CD14-positive monocyte (primary cell): ENCODE results near the gene MICU1. TPM values are rescaled to one million over a fixed set of nuclear protein-coding genes. Genes with fewer than 3 reads are reported as not detected.

Experiments used
- DNase-seq, 3 donors: peaks; one replicate each; pipeline ENCODE4 v3.0.0-alpha.2; 2011 to 2022
- H2AFZ ChIP-seq: 2 replicates; pipeline ENCODE4 v1.6.0; 2012; ENCODE audit warnings: mild to moderate bottlenecking, low read depth, low read length, inconsistent platforms; ENCODE audit not compliant: insufficient read depth, poor library complexity, severe bottlenecking
- H3K27ac ChIP-seq, 2 donors: 1 replicate in 1 of 2; 2 replicates in 1 of 2; pipeline ENCODE4 v1.5.1; 2012 to 2013; ENCODE audit warnings: low read length in 2 of 2, control low read depth in 1 of 2, inconsistent platforms in 1 of 2, low read depth in 1 of 2, mild to moderate bottlenecking in 1 of 2
- H3K27me3 ChIP-seq, 2 donors: one replicate each; pipeline versions ENCODE4 v1.6.0 to v1.6.1; 2011 to 2013; ENCODE audit warnings: low read length in 2 of 2; ENCODE audit not compliant: control insufficient read depth in 2 of 2, insufficient read depth in 2 of 2
- H3K36me3 ChIP-seq, 2 donors: replicated peaks in 1 of 2; 1 replicate in 1 of 2; 2 replicates in 1 of 2; pipeline versions ENCODE4 v1.5.1 to v1.6.1; 2012 to 2013; ENCODE audit warnings: low read length in 2 of 2, control low read depth in 1 of 2, inconsistent platforms in 1 of 2, mild to moderate bottlenecking in 1 of 2; ENCODE audit not compliant: insufficient read depth in 2 of 2, control insufficient read depth in 1 of 2
- H3K4me1 ChIP-seq, 2 donors: 1 replicate in 1 of 2; 2 replicates in 1 of 2; pipeline versions ENCODE4 v1.5.1 to v1.6.1; 2012 to 2013; ENCODE audit warnings: low read length in 2 of 2, control low read depth in 1 of 2, inconsistent platforms in 1 of 2, mild to moderate bottlenecking in 1 of 2, moderate library complexity in 1 of 2; ENCODE audit not compliant: insufficient read depth in 2 of 2, control insufficient read depth in 1 of 2
- H3K4me2 ChIP-seq: replicated peaks from 2 replicates; pipeline ENCODE3; 2012; ENCODE audit warnings: low read length, moderate library complexity, mild to moderate bottlenecking; ENCODE audit not compliant: poor library complexity, severe bottlenecking; ENCODE audit errors: extremely low read depth
- H3K4me3 ChIP-seq, 3 experiments: fragments of 200-600 bp in 1 of 3; sonication (generic) in 1 of 3; replicated peaks in 1 of 3; 1 replicate in 2 of 3; 2 replicates in 1 of 3; pipeline ENCODE4 v1.5.1; 2011 to 2013; ENCODE audit warnings: low read length in 3 of 3, mild to moderate bottlenecking in 3 of 3, control low read depth in 2 of 3, low read depth in 2 of 3, inconsistent platforms in 1 of 3, moderate library complexity in 1 of 3
- H3K79me2 ChIP-seq: 2 replicates; pipeline ENCODE4 v1.6.0; 2012; ENCODE audit warnings: mild to moderate bottlenecking, control low read depth, inconsistent platforms, low read length, moderate library complexity; ENCODE audit not compliant: insufficient read depth
- H3K9ac ChIP-seq: 2 replicates; pipeline ENCODE4 v1.6.0; 2017; ENCODE audit warnings: low read length, mild to moderate bottlenecking; ENCODE audit not compliant: insufficient read depth, poor library complexity, severe bottlenecking
- H3K9me3 ChIP-seq, 2 donors: replicated peaks in 1 of 2; 1 replicate in 1 of 2; 2 replicates in 1 of 2; pipeline versions ENCODE4 v1.5.1 to v1.6.1; 2012 to 2013; ENCODE audit warnings: low read length in 2 of 2, control low read depth in 1 of 2; ENCODE audit not compliant: control insufficient read depth in 1 of 2, insufficient read depth in 1 of 2
- H4K20me1 ChIP-seq: 2 replicates; pipeline ENCODE4 v1.6.0; 2012; ENCODE audit warnings: mild to moderate bottlenecking, low read length, control low read depth, moderate library complexity; ENCODE audit not compliant: insufficient read depth
- H3K27ac Mint-ChIP-seq, 7 donors: one replicate each; pipeline ENCODE4 v1.8.0; 2020; ENCODE audit warnings: mild to moderate bottlenecking in 7 of 7, mixed read lengths in 7 of 7, moderate library complexity in 6 of 7, inconsistent platforms in 2 of 7
- H3K27me3 Mint-ChIP-seq, 3 donors: one replicate each; pipeline ENCODE4 v1.8.0; 2021 to 2022; ENCODE audit warnings: low read depth in 3 of 3, mild to moderate bottlenecking in 3 of 3, mixed read lengths in 3 of 3, moderate library complexity in 3 of 3, inconsistent platforms in 1 of 3
- H3K36me3 Mint-ChIP-seq, 2 donors: one replicate each; pipeline ENCODE4 v1.8.0; 2020; ENCODE audit warnings: mixed read lengths in 2 of 2, inconsistent platforms in 1 of 2, mild to moderate bottlenecking in 1 of 2
- H3K4me1 Mint-ChIP-seq: one replicate; pipeline ENCODE4 v1.8.0; 2020; ENCODE audit warnings: mild to moderate bottlenecking, mixed read lengths
- H3K4me3 Mint-ChIP-seq, 2 donors: one replicate each; pipeline ENCODE4 v1.8.0; 2020; ENCODE audit warnings: mild to moderate bottlenecking in 2 of 2, mixed read lengths in 2 of 2, moderate library complexity in 1 of 2
- H3K9me3 Mint-ChIP-seq, 7 donors: one replicate each; pipeline ENCODE4 v1.8.0; 2020 to 2022; ENCODE audit warnings: mixed read lengths in 7 of 7, mild to moderate bottlenecking in 6 of 7, moderate library complexity in 6 of 7, inconsistent platforms in 2 of 7
- CTCF ChIP-seq: fragments of 200-600 bp; IDR thresholded peaks from one replicate; pipeline ENCODE4 v1.8.0; 2022; ENCODE audit warnings: antibody characterized with exemption, mild to moderate bottlenecking
- WGBS: methylation state at CpG from one replicate; pipeline ENCODE4 v1.1.5; 2013; ENCODE audit warnings: missing lambda C conversion rate; ENCODE audit not compliant: insufficient coverage; 5-methylcytosine and 5-hydroxymethylcytosine counted together
- intact Hi-C, 2 donors: fragments of 100-400 bp; cut with micrococcal nuclease; formaldehyde crosslinking; loops; one replicate each; pipeline versions ENCODE4 v1.15.0 to v1.15.1; 2023
- polyA plus RNA-seq, 3 donors: library from polyadenylated mRNA; depleted of rRNA in 1 of 3; unstranded in 2 of 3; stranded (reverse) in 1 of 3; fragments of 300-500 nt in 2 of 3; fragments of >200 nt in 1 of 3; fragmentation: Illumina TruSeq in 2 of 3; gene quantifications; 1 replicate in 2 of 3; 2 replicates in 1 of 3; pipeline ENCODE4 v1.2.3, GENCODE V29; 2012 to 2021

Gene MICU1
- polyA plus RNA-seq, 3 donors: 51.1 to 76.4 (median 51.7) TPM

- H3K27ac ChIP-seq: no peak overlapping the region
- H3K27me3 ChIP-seq: no peaks in the 10 kb centered on the region
- H3K4me2 ChIP-seq: no peak overlapping the region
- H3K9ac ChIP-seq: no peak overlapping the region
- intact Hi-C loops: no loop called here
- H3K36me3 ChIP-seq: no peaks in the 10 kb centered on the region
- H3K79me2 ChIP-seq: no peaks in the 10 kb centered on the region
- Mint-ChIP-seq H3K9me3 (no peaks in the 10 kb centered on the region), H3K27me3 (peaks cover 0 to 3% (median 0%) of the 10 kb centered on the region in 3 donors), H3K36me3 (no peaks in the 10 kb centered on the region), H3K27ac (no peak overlapping the region), H3K4me1 (peaks cover 4% of the 10 kb centered on the region), H3K4me3 (no peak overlapping the region)
- no peak overlapping the region for H2AFZ ChIP-seq
- no peak for TF ChIP-seq CTCF
- no peak for DNase-seq
- peaks cover under 1 to 6% of the 10 kb centered on the region in 2 donors for H3K4me1 ChIP-seq
- H3K9me3 ChIP-seq: no peaks in the 10 kb centered on the region
- H4K20me1 ChIP-seq: no peaks in the 10 kb centered on the region
- no peak overlapping the region for H3K4me3 ChIP-seq
- no CpG with 5 or more reads among the region's 3 CpGs for WGBS
These were observed 28.8 kb upstream of the MICU1 start for GRCh38 chr10:72654720-72655119.

GRCh38 chr10:72653383-72654096, 27.7 kb upstream of the MICU1 start:
- Histone ChIP-seq H3K4me3 (no peak overlapping the region), H4K20me1 (no peaks in the 10 kb centered on the region), H3K9ac (no peak overlapping the region), H3K4me1 (peaks cover 13 to 17% of the 10 kb centered on the region in 2 donors), H3K4me2 (no peak overlapping the region), H3K9me3 (no peaks in the 10 kb centered on the region), H2AFZ (no peak overlapping the region), H3K27ac (no peak overlapping the region), H3K36me3 (no peaks in the 10 kb centered on the region), H3K79me2 (no peaks in the 10 kb centered on the region), H3K27me3 (no peaks in the 10 kb centered on the region)
- Mint-ChIP-seq H3K36me3 (no peaks in the 10 kb centered on the region), H3K9me3 (no peaks in the 10 kb centered on the region), H3K27ac (no peak overlapping the region), H3K4me3 (no peak overlapping the region), H3K27me3 (peaks cover 0 to 3% (median 0%) of the 10 kb centered on the region in 3 donors), H3K4me1 (peaks cover 15% of the 10 kb centered on the region)
- intact Hi-C loops: no loop called here
- no peak for TF ChIP-seq CTCF
- DNase-seq: no peak
- WGBS: 88% methylated on average over 3 of the region's 6 CpGs
